ENCODE results near the gene SUN2. TPM values are rescaled to one million over a fixed set of nuclear protein-coding genes. Genes with fewer than 3 reads are reported as not detected.

Gene SUN2
- total RNA-seq, 1 experiment from 2014 or later: 104 TPM

DNA sequence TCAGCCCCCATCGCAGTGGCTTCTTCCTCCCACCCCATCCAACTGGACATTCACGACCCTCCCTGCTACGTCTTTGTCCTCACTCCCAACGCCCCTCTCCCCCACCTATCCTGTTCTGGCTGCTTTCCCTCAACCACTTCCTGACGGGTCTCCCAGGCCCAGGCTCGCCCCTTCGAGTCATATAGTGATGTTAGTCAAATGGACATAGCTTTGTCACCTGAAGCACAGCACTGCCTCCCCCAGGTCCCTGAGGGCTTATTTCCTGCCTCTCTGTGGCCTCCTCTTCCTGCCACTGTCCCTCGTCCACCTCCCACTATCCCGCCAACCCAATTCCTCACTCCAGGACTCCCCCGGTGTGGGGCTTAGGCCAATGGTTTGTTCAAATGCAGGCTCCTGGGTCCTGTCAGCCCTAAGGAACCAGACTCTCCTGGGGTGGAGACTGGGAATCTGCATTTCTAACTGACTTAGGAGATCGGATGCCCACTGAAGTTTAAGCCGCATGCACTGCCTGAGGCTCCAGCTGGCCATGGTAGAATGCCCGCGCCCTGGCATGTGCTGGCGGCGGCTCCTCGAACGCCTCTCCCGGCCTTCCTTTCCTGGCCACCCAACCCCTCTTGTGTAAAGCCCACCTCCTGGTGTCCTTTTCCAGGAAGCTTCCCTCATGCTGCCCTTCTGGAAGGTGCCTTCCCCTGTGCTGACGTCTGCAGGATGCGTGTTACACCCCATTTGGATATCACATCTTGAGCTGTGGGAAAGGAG is 18.3 kb downstream of the SUN2 start:
- CTCF ChIA-PET: no interaction called here
- POLR2A ChIA-PET (ENCODE audit: low non-redundant PET): no interaction called here
- intact Hi-C loops (cut with micrococcal nuclease; ENCODE audit: unreplicated experiment): no loop called here
- DNase-seq (ENCODE audit: low spot score): no peak
- peaks cover 97% of the 10 kb centered on the region for H3K36me3 ChIP-seq (ENCODE audit: insufficient read depth, low read length, poor library complexity, severe bottlenecking)
- BruUV-seq (replicated peaks): no TSS peak
- H3K4me3 ChIP-seq (ENCODE audit: low read depth, low read length, poor library complexity, severe bottlenecking): no peak overlapping the region
- TF ChIP-seq EZH2 (IDR thresholded peaks at IDR 0.05; ENCODE audit: borderline replicate concordance, low read depth, low read length, poor library complexity, severe bottlenecking): no peak
- TF ChIP-seq, protein P1, sequence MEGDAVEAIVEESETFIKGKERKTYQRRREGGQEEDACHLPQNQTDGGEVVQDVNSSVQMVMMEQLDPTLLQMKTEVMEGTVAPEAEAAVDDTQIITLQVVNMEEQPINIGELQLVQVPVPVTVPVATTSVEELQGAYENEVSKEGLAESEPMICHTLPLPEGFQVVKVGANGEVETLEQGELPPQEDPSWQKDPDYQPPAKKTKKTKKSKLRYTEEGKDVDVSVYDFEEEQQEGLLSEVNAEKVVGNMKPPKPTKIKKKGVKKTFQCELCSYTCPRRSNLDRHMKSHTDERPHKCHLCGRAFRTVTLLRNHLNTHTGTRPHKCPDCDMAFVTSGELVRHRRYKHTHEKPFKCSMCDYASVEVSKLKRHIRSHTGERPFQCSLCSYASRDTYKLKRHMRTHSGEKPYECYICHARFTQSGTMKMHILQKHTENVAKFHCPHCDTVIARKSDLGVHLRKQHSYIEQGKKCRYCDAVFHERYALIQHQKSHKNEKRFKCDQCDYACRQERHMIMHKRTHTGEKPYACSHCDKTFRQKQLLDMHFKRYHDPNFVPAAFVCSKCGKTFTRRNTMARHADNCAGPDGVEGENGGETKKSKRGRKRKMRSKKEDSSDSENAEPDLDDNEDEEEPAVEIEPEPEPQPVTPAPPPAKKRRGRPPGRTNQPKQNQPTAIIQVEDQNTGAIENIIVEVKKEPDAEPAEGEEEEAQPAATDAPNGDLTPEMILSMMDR (conservative IDR thresholded peaks at IDR 0.05; ENCODE audit: low read depth, low read length): no peak
- H3K4me1 ChIP-seq (ENCODE audit: insufficient read depth, low read length, poor library complexity, severe bottlenecking): no peaks in the 10 kb centered on the region
- no peaks in the 10 kb centered on the region for H3K27me3 ChIP-seq (replicated peaks; ENCODE audit: insufficient read depth, low read depth, low read length, poor library complexity)
- no peak overlapping the region for H3K27ac ChIP-seq (ENCODE audit: low read depth, low read length, poor library complexity, severe bottlenecking)
- no peaks in the 10 kb centered on the region for H3K9me3 ChIP-seq (ENCODE audit: low read depth, low read length, poor library complexity, severe bottlenecking)

DNA sequence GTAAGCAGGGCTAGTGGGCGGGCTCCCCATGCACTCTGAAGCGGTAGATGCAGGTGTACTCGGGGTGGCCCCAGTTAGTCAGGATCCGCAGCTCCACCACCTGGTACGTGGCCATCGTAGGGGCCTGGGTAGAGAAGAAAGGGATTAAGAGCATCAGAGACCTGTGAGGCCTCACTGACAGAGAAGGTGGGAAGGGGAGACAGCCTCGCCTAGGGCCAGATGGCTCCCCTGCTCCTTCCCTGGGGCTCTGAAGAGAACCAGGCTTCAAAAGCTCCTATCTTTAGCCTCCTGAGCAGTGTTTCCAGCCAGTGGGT is 19.6 kb downstream of the SUN2 start:
- Histone ChIP-seq H3K36me3 (ENCODE audit: insufficient read depth, low read length, poor library complexity, severe bottlenecking) (peaks cover 90% of the 10 kb centered on the region), H3K27ac (ENCODE audit: low read depth, low read length, poor library complexity, severe bottlenecking) (no peak overlapping the region), H3K4me3 (ENCODE audit: low read depth, low read length, poor library complexity, severe bottlenecking) (no peak overlapping the region), H3K4me1 (ENCODE audit: insufficient read depth, low read length, poor library complexity, severe bottlenecking) (no peaks in the 10 kb centered on the region), H3K27me3 (replicated peaks; ENCODE audit: insufficient read depth, low read depth, low read length, poor library complexity) (no peaks in the 10 kb centered on the region), H3K9me3 (ENCODE audit: low read depth, low read length, poor library complexity, severe bottlenecking) (no peaks in the 10 kb centered on the region)
- BruUV-seq (replicated peaks): no TSS peak
- DNase-seq (ENCODE audit: low spot score): no peak
- CTCF ChIA-PET: interaction anchor here (0.6 kb wide), 1 partner anchor 11 kb away, joined by 3 read pairs; no protein-coding TSS in a partner anchor
- POLR2A ChIA-PET (ENCODE audit: low non-redundant PET): no interaction called here
- intact Hi-C loops (cut with micrococcal nuclease; ENCODE audit: unreplicated experiment): no loop called here
- no peak for TF ChIP-seq EZH2 (IDR thresholded peaks at IDR 0.05; ENCODE audit: borderline replicate concordance, low read depth, low read length, poor library complexity, severe bottlenecking)
- TF ChIP-seq, protein P1 (conservative IDR thresholded peaks at IDR 0.05; ENCODE audit: low read depth, low read length): no peak

DNA sequence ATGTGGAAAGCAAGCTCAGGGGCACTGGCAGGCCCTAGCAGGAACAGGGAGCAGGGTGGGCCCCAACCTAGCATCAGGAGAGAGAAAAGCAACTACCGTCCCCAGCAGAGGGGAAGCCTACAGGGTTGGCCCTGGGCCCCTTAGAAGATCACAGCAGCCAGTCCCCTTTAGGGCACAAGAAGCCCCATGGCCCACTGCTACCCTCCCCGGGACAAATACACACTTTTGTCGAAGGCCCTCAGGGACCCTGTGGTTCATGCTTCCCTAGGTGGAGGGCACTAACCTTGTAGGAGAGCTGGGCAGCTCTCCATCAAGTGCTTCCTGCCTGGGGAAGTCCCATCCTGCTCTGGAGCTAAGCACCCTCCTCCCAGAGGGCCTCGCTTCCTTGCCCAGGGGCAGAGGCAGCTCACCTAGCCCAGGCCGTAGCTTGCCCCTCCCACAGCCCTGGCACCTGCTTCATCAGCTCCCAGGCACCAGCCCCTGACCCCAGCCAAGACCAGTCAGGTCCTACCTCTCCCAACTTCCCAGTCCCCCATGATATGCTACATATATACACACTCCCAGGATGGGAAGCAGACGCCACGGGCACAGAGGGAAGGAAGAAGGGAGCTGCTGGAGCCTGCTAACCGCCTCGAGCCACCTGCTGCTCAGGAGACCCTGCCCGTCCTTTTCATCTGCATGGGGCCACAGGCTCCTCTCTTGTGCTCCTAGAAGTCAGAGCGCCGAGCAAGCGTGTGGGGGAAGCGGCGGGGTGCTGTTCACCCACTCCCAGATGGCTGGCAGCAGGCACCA is 20.1 kb downstream of the SUN2 start:
- peak overlapping the region; percentile 37 for H3K27ac ChIP-seq (ENCODE audit: low read depth, low read length, poor library complexity, severe bottlenecking)
- intact Hi-C loops (cut with micrococcal nuclease; ENCODE audit: unreplicated experiment): no loop called here
- H3K27me3 ChIP-seq (replicated peaks; ENCODE audit: insufficient read depth, low read depth, low read length, poor library complexity): no peaks in the 10 kb centered on the region
- no peaks in the 10 kb centered on the region for H3K9me3 ChIP-seq (ENCODE audit: low read depth, low read length, poor library complexity, severe bottlenecking)
- H3K36me3 ChIP-seq (ENCODE audit: insufficient read depth, low read length, poor library complexity, severe bottlenecking): peaks cover 90% of the 10 kb centered on the region
- TF ChIP-seq, protein P1 (conservative IDR thresholded peaks at IDR 0.05; ENCODE audit: low read depth, low read length): no peak
- TF ChIP-seq EZH2 (IDR thresholded peaks at IDR 0.05; ENCODE audit: borderline replicate concordance, low read depth, low read length, poor library complexity, severe bottlenecking): no peak
- ChIA-PET POLR2A (ENCODE audit: low non-redundant PET) (no interaction called here), CTCF (interaction anchor here (0.6 kb wide), 1 partner anchor 11 kb away, joined by 3 read pairs; no protein-coding TSS in a partner anchor)
- no peaks in the 10 kb centered on the region for H3K4me1 ChIP-seq (ENCODE audit: insufficient read depth, low read length, poor library complexity, severe bottlenecking)
- DNase-seq (ENCODE audit: low spot score): no peak
- no TSS peak for BruUV-seq (replicated peaks)
- no peak overlapping the region for H3K4me3 ChIP-seq (ENCODE audit: low read depth, low read length, poor library complexity, severe bottlenecking)
